HFFc6 (cell line): Measurements from ENCODE around the gene MAPRE2. TPM values are rescaled to one million over a fixed set of nuclear protein-coding genes. Genes with fewer than 3 reads are reported as not detected.

ENCODE experiments used
- DNase-seq: peaks from one replicate; pipeline ENCODE4 v3.0.0-alpha.2; 2018
- H3K27ac Mint-ChIP-seq: 2 replicates; pipeline ENCODE4 v1.8.0; 2020; ENCODE audit warnings: mild to moderate bottlenecking, mixed read lengths
- H3K27me3 Mint-ChIP-seq: 2 replicates; pipeline ENCODE4 v1.8.0; 2021; ENCODE audit warnings: mild to moderate bottlenecking, moderate library complexity, mixed read lengths; ENCODE audit not compliant: insufficient read depth
- H3K36me3 Mint-ChIP-seq: 2 replicates; pipeline ENCODE4 v1.8.0; 2021; ENCODE audit warnings: low read depth, mixed read lengths
- H3K4me1 Mint-ChIP-seq: 2 replicates; pipeline ENCODE4 v1.8.0; 2020; ENCODE audit warnings: low read depth, mixed read lengths
- H3K4me3 Mint-ChIP-seq: 2 replicates; pipeline ENCODE4 v1.8.0; 2020; ENCODE audit warnings: mild to moderate bottlenecking, moderate library complexity, mixed read lengths
- H3K9me3 Mint-ChIP-seq: 2 replicates; pipeline ENCODE4 v1.8.0; 2020; ENCODE audit warnings: mild to moderate bottlenecking, mixed read lengths
- total RNA-seq, 6 experiments: library from RNA; stranded (reverse); fragmentation: NEBNext Ultra II Directional; extraction: Animal tissue kit (Norgen Biotek cat#: 25700); gene quantifications; 2 replicates in 1 of 6; 3 replicates in 5 of 6; pipeline ENCODE4 v1.2.3, GENCODE V29; 2021
- TF ChIP-seq, protein P1 (sequence below): fragments of 200-600 bp; sonication (generic); IDR thresholded peaks from 2 replicates; pipeline ENCODE4 v1.5.0; 2021; ENCODE audit warnings: antibody characterized with exemption, mild to moderate bottlenecking

Gene MAPRE2
- total RNA-seq, 6 experiments from 2014 or later = 22.4 to 39.1 (median 24.4) TPM

DNA sequence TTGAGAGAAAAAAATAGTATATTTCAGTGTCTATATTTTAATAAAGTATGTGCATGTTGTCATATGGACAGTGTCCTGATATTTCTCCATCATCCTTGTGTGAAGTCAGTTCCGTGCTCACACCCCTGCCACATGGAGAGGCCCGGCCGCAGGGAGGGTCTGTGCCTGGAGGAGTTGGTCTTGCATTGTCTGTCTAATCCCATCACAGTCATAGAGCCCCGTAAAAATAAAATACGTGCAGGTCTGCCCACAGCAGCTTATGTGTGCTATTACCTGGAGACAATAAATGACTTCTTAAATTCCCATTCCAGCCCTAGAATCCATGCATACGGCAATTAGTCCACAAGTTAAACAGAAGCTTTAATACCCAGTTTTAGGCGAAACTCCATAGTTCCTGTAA lies 20.1 kb downstream of the MAPRE2 start:
- no peak for DNase-seq
- Mint-ChIP-seq H3K27ac (no peak overlapping the region), H3K4me3 (no peak overlapping the region), H3K36me3 (no peaks in the 10 kb centered on the region), H3K9me3 (no peaks in the 10 kb centered on the region), H3K4me1 (peaks cover 7% of the 10 kb centered on the region; the same call in 1 of the 2 replicates), H3K27me3 (peaks cover 2% of the 10 kb centered on the region; the same call in 1 of the 2 replicates)
- TF ChIP-seq, protein P1, sequence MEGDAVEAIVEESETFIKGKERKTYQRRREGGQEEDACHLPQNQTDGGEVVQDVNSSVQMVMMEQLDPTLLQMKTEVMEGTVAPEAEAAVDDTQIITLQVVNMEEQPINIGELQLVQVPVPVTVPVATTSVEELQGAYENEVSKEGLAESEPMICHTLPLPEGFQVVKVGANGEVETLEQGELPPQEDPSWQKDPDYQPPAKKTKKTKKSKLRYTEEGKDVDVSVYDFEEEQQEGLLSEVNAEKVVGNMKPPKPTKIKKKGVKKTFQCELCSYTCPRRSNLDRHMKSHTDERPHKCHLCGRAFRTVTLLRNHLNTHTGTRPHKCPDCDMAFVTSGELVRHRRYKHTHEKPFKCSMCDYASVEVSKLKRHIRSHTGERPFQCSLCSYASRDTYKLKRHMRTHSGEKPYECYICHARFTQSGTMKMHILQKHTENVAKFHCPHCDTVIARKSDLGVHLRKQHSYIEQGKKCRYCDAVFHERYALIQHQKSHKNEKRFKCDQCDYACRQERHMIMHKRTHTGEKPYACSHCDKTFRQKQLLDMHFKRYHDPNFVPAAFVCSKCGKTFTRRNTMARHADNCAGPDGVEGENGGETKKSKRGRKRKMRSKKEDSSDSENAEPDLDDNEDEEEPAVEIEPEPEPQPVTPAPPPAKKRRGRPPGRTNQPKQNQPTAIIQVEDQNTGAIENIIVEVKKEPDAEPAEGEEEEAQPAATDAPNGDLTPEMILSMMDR = no peak

DNA sequence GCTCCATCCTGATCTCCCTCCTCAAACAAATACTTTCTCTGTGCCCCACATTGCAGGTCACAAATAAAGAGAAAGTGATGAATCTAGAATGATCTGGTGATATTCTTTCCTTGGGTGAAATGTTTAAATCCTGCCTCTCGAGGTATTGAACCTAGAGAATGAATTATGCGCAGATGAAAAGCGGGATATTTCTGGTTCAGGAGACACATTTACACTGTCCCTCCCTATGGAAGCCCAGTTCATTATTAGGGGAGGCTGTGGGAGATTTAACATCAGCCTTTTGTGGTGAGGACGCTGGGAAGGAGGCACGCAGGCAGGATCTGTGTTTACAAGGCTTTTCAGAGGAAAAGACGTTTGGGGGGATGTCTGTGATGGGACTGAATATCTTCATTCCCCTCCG lies 20.6 kb downstream of the MAPRE2 start:
- TF ChIP-seq, protein P1 = no peak
- H3K4me1 Mint-ChIP-seq = peaks cover 7% of the 10 kb centered on the region; the same call in 1 of the 2 replicates
- no peak for DNase-seq
- H3K27me3 Mint-ChIP-seq = peaks cover 2% of the 10 kb centered on the region; the same call in 1 of the 2 replicates
- no peak overlapping the region for H3K4me3 Mint-ChIP-seq
- no peaks in the 10 kb centered on the region for H3K9me3 Mint-ChIP-seq
- no peaks in the 10 kb centered on the region for H3K36me3 Mint-ChIP-seq
- H3K27ac Mint-ChIP-seq = no peak overlapping the region

DNA sequence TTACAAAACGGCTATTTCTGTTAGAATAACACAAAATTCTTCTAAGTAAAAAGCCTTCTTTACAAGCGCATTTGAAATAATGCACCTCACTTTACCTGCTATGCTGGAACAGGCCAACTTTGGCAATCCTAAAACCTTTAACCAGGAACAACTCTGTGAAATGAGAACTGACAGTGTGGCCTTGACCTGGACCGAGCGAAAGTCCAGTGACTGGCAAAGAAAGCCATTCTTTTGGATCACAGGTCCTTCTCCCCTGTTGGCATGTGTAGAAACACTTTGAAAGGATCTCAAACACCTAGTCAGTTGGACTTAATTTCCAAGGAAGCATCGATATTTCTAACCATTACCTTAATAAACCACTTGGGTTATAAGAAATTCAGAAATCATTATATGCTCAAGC lies 21.2 kb downstream of the MAPRE2 start:
- Mint-ChIP-seq H3K27ac (no peak overlapping the region), H3K27me3 (peaks cover 2% of the 10 kb centered on the region; the same call in 1 of the 2 replicates)
- DNase-seq = no peak

DNA sequence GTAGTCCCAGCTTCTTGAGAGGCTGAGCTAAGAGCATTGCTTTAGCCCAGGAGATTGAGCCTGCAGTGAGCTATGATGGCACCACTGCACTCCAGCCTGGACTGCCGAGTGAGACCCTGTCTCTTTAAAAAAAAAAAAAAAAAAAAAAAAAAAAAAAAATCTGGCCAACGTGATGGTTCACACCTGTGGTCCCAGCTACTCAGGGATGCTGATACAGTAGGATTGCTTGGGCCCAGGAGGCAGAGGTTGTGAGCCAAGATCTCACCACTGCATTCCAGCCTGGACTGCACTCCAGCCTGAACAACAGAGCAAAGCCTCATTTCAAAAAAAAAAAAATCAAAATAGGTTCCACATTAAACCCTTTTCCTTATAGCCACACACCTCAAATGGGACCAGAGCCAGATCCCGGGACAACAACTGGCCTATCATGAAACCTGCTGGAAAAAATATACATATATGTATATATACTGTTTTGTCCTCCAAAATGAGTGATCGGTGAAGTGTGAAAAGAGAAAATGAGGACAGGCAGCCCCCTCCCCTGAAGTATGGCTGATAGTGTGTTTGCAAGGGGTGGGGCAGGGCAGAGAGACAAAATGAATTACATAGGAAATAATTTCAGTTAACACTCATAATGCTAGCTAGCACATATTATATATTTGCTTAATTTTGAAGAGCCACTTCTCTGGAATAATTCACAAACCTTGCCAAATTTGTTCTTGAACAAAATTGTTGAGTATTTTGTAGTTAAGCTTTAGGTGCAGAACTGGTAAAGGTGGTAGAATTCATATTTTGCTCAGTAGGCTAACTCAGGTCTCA lies 22.9 kb downstream of the MAPRE2 start:
- DNase-seq = no peak

More for the DNA sequence above, 21.2 kb downstream of the MAPRE2 start:
- TF ChIP-seq, protein P1 = no peak
- H3K9me3 Mint-ChIP-seq = no peaks in the 10 kb centered on the region
- H3K4me3 Mint-ChIP-seq = no peak overlapping the region
- H3K36me3 Mint-ChIP-seq = no peaks in the 10 kb centered on the region
- peaks cover 7% of the 10 kb centered on the region; the same call in 1 of the 2 replicates for H3K4me1 Mint-ChIP-seq

DNA sequence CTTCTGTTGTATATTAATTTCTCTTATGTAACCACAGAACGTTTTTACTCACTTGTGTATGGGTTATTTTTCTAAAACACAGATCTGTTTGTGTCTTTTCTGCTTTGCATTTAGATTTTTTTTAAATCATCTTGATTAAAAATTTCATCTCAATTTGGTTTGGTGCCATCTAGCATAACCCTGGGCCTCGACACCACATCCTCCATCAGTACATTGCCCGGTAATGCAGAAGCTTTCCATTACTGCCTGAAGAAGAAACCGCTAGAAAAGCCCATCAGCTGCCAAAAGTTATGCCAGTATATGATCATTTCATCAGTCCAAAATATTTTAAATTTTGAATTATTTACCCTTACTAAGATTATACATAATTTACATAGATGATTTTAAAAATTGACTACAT lies 26.2 kb downstream of the MAPRE2 start:
- TF ChIP-seq, protein P1 = no peak
- Mint-ChIP-seq H3K27ac (no peak overlapping the region), H3K4me3 (no peak overlapping the region), H3K9me3 (no peaks in the 10 kb centered on the region), H3K36me3 (peaks cover 6% of the 10 kb centered on the region; the same call in 1 of the 2 replicates), H3K4me1 (peaks cover 7% of the 10 kb centered on the region), H3K27me3 (no peaks in the 10 kb centered on the region)
- DNase-seq = no peak

More for the DNA sequence above, 22.9 kb downstream of the MAPRE2 start:
- Mint-ChIP-seq H3K36me3 (no peaks in the 10 kb centered on the region), H3K27me3 (peaks cover 2% of the 10 kb centered on the region; the same call in 1 of the 2 replicates), H3K4me1 (peaks cover 7% of the 10 kb centered on the region; the same call in 1 of the 2 replicates), H3K9me3 (no peaks in the 10 kb centered on the region), H3K27ac (no peak overlapping the region), H3K4me3 (no peak overlapping the region)
- TF ChIP-seq, protein P1 = no peak
